OCI-M2 (cell line): ENCODE measurements around the gene FAAP20.

Experiments
- DNase-seq: peaks from one replicate; lab custom pipeline; 2025; ENCODE audit not compliant: unreplicated experiment; lab: John Stamatoyannopoulos, UW

The FAAP20 gene

DNA sequence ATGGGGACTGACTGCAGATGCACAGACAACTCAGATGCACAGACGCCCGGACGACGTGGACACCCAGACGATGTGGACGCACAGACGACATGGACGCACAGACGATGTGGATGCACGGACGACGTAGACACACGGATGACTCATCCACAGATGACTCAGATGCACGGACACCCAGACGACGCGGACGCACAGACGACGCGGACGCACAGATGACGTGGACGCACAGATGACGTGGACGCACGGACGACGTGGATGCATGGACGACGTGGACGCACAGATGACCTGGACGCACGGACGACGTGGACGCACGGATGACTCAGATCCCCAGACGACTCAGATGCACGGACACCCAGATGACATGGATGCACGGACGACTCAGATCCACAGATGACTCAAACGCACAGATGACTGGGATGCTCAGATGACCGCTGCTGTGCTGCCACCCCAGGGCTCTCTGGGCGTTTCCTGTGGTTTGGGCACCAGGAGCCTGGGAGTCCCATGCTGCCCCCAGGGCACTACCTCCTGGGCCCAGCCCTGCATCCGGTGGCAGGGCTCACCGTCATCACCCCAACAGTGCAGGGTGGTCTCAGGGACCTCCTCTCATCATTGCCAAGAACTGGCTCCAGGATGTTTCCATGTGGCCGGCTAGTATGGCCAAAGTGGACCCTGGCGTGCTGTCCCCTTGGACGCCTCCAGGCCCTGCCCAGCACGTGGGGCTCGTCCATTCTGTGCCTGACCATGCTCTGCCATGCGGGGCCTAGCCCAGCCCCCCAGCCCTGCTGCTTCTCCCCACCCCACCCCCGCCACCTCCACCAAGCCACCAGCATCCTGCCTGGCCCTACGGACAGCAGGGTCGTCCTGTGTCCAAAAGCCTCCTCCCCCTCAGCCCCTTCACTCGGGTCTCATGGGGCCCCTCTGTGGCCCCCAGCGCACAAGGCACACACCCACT lies 14.0 kb downstream of the FAAP20 start:
- DNase-seq, result no peak

- DNase-seq, result no peak
These were observed 15.1 kb downstream of the FAAP20 start for GRCh38 chr1:2179283-2180013.

GRCh38 chr1:2178875-2179274 lies 15.7 kb downstream of the FAAP20 start:
- DNase-seq, result no peak

DNA sequence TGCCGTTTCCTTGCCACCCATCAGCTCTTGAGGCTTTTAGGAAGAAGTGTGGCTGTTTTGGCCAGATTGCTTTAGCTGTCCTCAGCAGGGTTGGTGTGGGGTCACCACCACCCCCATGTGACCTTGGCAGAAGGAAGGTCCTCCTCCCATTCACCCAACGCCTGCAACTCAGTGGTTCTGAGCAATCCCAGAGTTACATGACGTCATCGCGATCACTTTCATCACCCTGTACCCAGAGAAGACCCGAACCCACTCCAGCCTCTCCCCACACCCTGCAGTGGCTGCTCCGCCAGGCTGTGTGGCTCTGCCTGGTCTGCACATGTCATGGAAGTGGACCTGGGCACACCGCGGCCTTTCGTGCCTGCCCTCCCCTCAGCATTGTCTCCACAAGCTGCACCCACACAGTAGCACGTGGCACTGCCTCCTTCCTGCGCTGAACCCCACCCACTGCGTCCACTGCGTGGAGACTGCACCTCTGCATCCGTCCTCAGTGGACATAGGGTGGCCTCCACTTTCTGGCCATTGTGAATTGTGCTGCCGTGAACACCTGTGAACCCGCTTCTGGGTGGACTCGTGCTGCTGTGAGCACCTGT lies 16.5 kb downstream of the FAAP20 start:
- DNase-seq, result no peak

DNA sequence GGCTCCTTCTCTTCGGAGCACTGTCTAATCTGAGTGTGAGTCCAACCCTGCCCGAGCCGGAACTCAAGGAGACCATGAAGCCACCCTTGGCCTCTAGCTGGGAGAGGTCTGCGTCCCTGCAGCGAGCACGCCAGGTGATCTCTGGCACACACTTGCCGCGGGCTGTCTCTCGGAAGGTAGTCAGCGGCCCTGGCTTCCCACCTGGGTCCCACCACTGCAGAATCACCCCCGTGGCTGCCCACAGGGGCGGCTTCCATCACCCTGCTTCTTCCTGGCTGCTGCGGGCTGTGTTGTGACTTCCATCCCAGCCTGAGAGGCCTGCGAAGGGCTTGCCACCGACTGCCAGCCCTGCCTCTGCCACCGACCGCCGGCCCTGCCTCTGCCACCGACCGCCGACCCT lies 17.0 kb downstream of the FAAP20 start:
- no peak for DNase-seq

GRCh38 chr1:2176615-2177014 lies 18.0 kb downstream of the FAAP20 start:
- DNase-seq, result no peak

GRCh38 chr1:2175681-2176454 lies 18.7 kb downstream of the FAAP20 start:
- DNase-seq, result no peak

GRCh38 chr1:2175055-2175414 lies 19.5 kb downstream of the FAAP20 start:
- no peak for DNase-seq

DNA sequence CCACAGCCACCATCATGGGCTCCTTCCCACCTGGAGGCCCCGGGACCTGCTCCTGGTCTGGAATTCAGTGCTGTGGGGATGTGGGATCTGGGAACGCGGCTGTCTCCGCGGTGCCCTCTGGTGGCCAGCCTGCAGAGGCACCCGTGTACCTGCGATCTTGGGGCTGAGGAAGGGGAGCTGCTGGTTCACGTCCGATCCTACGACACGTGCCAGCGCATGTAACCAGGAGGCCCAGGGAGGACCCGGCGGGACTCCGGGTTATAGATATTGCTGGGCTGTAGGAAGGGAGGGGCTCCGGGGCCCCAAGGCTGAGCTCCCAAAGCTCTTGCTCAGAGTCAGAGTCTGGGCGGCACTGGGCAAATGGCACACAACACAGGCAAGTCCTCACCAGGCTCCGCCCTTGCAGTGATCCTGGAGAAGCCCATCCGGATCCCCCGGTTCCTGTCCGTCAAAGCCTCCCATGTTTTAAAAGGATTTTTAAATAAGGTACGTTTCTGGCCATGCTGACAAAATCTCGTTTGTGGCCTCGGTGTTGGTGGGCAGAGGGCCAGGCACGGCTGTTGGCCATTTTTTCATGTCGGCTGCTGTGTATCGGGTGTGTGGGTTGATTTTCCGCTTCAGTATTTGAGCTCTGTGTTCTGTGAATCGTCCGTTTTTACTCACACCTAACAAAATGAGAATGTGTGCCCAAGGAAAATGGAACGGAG lies 20.1 kb downstream of the FAAP20 start:
- no peak for DNase-seq

DNA sequence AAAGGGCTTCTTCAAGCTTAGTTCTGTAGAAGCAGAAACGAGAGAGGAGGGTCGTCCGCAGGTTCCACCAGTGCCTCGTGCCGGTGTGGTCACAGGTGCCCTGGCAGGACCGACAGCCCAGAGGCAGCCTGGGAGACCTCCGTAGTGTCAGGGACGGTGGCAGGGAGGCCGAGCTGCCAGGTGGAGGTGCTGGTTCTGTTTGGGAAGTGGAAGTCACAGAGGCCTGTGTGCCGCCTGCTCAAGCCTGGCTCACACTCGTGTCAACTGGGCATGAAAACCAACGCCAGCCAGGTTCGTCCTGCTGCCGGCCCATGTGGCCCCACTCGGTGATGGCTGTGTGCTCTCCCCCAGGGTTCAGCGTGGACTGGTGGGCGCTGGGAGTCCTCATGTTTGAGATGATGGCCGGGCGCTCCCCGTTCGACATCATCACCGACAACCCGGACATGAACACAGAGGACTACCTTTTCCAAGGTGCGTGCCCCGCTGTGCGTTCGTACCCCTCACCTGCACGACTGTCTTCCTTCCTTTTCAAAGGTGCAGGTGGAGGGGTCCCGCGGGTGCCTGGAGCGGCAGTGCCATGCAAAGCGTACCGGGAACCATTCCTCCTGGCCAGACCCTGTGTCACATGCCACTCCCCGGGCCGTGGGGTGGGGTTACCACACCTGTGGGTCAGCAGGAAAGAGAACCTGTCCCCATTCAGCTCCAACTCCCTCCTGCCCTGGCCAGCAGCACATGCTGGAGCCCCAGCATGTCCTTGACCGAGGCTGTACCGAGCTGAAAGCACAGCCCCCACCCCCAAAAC lies 20.8 kb downstream of the FAAP20 start:
- DNase-seq, result no peak

GRCh38 chr1:2172551-2173146 lies 21.9 kb downstream of the FAAP20 start:
- DNase-seq, result no peak

DNA sequence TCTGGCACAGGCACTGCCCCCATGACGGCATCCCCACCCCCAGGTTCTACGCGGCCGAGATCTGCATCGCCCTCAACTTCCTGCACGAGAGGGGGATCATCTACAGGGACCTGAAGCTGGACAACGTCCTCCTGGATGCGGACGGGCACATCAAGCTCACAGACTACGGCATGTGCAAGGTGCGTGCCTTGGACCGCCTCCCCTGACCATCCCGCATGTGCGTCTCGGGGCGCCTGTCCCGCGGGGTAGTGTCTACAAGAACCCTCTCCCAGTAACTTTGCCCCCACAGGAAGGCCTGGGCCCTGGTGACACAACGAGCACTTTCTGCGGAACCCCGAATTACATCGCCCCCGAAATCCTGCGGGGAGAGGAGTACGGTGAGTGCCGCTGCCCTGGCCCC lies 22.6 kb downstream of the FAAP20 start:
- no peak for DNase-seq

DNA sequence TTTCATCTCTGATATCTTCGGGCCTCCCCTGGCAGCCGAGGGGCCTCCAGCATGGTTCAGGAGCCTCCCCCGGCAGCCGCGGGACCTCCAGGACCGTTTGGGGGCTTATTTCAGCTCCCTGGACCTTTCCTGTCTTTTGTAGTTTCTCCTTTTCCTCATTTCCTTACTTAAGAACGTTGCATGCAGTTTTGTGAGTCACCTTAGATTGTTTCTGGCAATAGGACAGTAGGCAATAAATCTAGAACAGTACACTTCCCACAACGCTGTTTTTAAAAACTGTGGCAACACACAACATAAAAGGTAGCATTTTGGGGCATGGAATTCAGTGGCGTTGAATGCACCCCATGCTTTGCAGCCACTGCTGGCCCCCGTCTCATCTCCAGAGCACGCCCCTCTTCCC lies 24.4 kb downstream of the FAAP20 start:
- DNase-seq, result no peak

GRCh38 chr1:2169200-2169836 lies 25.3 kb downstream of the FAAP20 start:
- DNase-seq, result no peak

GRCh38 chr1:2168535-2168934 lies 26.0 kb downstream of the FAAP20 start:
- DNase-seq, result no peak

- no peak for DNase-seq
These were observed 26.5 kb downstream of the FAAP20 start for GRCh38 chr1:2168090-2168489.

DNA sequence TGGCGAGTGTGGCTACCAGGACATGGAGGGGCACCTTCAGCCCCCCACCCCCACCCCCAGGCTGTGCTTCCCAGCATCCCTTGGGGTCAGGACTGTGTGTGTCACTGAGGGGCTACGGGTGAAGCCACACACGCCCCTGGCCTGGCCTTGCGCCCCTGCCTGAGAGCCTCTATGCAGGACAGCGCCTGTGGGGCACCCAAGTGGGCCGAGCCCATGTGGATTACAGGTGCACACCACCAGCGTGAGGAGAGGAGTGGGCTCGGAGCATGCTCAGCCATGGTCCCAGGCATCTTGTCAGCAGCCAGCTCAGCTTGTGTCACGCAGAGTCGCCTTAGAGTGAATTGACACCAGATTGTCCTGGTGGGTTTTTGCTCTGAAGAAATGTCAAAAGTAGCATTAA lies 27.9 kb downstream of the FAAP20 start:
- DNase-seq, result no peak

- no peak for DNase-seq
These were observed 28.3 kb downstream of the FAAP20 start for GRCh38 chr1:2166254-2166653.

GRCh38 chr1:2165646-2166045 lies 28.9 kb downstream of the FAAP20 start:
- no peak for DNase-seq
